HG03378 (cell line): Measurements from ENCODE around the gene ATP11A.

Experiments
- ATAC-seq: cut with Tn5 transposase; IDR thresholded peaks from one replicate; pipeline ENCODE4 v1.9.1; 2021; ENCODE audit warnings: mild to moderate bottlenecking, moderate library complexity; ENCODE audit not compliant: unreplicated experiment

Gene ATP11A

GRCh38 chr13:112738606-112739005, 48.8 kb downstream of the ATP11A start:
- no peak for ATAC-seq

DNA sequence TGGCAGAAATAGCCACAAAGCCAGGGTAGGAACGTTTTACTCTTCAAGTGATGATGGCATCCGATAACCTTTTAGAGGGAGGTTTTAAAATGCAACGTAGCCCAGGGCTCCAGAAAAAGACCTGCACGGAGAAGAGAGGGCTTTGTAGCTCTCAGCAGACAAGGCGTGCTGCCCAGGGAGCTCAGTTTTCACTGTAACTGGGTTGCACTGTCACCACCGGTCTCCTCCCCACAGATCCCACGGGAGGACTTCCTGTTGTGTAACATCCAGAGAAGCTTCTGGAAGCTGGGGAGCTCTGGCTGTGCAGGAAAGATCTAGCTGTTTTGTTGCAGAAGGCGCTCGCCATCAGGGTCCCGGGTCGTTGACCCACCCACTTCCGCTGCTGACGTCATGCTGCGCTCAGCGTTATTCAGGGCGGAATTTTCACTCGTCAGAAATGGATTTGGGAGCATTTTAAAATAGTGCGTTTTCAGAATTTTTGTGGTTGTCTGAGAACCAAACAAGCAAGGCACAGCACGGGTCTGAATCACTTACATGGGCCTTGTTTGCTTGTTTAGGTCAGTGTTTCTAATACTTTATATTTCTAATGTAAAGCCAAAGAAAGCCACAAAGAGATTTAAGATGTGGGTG, 50.8 kb downstream of the ATP11A start:
- ATAC-seq, result no peak

DNA sequence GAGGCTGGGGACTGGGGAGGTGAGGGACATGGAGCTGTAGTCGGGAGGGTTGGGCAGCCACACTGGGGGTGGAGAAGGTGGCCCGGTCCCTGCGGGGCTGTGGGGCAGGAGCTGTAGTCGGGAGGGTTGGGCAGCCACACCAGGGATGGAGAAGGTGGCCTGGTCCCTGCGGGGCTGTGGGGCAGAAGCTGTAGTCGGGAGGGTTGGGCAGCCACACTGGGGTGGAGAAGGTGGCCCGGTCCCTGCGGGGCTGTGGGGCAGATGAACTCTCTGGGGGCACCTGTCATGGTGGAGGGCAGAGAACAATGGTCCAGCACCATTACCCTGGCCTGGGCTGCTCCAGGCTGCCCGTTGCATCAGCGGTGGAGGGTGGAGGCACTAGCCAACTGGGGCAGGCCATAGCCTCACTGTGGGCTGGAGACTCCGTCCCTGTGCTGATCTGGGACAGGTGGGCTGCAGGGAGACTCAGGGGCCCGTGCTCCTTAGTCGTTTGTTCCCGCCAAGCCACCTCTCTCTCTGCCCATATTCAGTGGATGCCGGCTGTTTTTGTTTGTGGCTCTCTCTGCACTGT, 51.4 kb downstream of the ATP11A start:
- ATAC-seq, result no peak

DNA sequence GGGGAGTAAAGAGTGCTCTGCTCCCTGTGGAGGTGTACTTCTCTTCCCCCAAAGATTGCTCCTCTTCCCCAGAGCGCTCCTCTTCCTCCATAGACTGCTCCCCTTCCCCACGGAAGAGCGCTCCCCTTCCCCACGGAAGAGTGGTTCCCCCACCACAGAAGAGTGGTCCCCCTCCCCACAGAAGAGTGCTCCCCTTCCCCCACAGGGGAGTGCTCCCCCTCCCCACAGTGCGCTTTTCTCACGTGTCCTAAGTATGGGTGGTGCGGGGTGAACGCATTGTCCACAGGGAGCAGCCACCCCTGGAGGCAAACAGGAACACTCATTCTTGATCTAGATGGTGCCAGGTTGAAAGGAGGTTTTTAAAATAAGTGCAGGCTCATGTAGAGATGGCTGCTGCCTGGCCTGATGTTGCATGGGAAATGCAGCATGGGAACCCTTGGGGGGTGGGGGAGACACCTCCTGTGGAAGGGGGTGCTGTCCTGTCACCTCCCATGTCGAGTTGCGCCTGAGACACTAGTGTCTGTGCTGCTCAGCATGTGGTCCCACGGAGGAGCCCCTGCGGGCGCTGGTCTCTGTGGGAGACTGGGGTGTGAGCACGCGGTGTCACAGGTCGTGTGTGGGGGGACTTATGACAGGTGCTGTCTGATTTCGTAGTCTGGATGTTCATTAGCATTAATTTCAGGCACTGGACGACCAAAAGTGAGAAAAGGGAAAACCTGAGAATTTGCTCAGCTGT, 52.2 kb downstream of the ATP11A start:
- ATAC-seq, result no peak

DNA sequence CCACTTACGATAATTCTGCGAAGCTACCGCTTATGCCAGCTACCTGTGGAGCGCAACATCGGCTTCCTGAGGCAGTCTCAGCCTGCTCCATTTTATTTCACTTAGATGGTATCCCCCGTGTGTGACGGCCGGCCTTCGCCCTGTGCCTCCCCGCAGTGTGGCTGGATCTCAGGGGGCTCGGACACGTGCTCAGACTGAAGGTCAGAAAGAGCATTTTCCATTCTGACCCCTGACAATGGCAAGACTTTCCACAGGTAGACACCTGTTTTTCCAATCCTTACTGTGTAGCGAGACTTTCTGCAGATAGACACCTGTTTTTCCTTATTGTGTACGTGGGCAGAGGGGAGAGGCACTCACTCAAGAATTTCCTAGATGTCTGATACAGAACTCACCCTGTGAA, 52.7 kb downstream of the ATP11A start:
- no peak for ATAC-seq

DNA sequence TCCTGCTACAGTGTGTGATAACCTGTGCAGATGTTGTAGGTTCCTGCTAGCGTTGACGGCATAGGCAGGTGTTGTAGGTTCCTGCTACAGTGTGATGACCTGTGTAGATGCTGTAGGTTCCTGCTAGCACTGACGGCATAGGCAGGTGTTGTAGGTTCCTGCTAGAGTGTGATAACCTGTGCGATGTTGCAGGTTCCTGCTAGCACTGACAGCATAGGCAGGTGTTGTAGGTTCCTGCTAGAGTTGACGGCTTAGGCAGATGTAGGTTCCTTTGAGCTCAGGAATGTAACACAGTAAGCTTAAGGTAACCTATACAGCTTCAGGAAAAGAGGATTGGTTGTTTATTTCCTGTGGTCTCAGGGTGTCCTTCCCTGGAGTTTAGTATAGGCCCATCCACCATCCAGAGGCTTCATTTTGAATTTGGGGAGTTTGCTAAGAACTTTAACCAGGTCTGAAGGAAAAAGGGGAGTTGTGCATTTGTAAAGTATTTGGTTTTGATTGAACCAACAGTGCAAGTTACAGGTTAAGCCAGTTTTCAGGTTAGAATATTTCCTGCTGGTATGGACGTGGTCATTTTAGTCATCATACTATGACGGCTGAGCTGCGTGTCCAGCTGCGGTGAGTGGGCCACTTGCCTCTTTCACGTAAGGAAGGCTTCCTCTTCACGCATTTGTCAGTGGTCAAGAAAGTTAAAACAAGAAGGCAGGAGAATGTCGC, 53.8 kb downstream of the ATP11A start:
- no peak for ATAC-seq

- ATAC-seq, result no peak
Measured at GRCh38 chr13:112744168-112745021, 54.6 kb downstream of the ATP11A start.

- no peak for ATAC-seq
Measured at GRCh38 chr13:112746044-112746443, 56.2 kb downstream of the ATP11A start.

- ATAC-seq, result no peak
Measured at GRCh38 chr13:112747256-112747655, 57.4 kb downstream of the ATP11A start.

DNA sequence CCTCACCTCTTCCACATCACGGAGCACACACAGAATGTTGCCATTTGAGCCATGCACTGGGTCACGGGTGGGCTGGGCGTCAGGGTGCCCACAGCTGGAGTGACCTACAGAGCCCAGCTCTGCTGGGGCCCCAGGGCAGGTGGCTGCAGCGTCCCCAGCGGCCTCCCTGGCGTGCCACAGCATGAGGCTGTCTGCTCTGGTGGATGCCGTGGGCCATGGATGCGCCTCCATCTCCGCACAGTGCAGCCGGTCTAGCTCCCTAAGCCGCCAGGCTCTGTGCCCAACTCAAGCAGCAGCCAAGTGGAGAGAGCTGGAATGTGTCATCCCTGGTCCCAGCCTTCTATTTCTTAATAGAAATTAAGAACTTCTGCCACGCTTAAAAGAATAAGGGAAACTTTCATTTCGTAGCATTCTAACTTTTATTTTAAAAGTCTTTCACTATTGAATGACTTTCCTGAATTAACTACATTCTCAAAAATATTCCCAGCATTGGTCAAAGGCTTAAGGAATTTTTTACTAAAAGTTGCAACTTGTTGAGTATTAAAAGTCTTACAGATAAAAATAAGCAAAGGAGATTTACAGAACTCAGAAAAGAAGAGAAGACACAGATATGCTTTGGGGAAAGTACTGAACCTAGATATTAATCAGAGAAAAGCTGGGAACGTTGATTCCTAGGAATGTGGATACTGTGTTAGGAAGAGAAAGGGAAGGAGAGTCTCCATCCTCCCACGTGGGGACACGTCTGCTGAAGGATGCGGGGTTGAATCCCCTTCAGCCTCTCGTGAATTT, 59.3 kb downstream of the ATP11A start:
- ATAC-seq, result no peak

DNA sequence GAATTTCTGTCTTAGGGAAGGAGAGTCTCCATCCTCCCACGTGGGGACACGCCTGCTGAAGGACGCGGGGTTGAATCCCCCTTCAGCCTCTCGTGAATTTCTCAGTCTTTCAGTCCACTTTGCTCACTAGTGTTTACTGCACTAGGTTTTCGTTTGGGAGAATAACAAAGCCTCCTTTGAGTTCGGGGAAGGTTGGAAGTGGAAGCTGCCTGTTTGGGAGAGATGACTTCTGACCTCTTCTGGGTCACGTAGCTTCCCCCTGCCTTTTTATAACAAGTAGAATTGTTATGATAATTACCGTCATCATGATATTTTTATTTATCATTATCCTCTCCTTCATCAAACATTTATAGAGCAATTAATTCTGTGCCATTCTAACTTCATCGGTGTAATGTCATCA, 60.7 kb downstream of the ATP11A start:
- no peak for ATAC-seq

- ATAC-seq, result no peak
Measured at GRCh38 chr13:112751617-112752016, 61.8 kb downstream of the ATP11A start.

DNA sequence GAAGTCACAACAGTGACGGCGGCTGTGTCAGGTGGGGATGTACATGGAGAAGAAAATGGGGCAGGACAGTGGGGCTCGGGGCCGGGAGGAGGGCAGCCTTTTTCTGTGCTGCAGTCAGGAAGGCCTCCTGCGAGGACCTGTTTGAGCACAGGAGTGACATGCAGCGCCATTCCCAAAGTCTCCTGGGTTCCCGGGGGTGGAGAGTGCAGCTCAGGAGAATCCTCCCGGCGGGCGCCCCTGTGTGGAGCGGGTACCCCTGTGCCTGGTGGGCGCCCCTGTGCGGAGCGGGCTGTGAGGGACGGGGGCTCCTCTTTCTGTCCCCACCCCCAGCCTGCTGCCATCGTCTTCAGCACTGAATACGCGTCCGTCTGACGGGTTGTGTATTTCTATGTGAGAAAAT, 62.4 kb downstream of the ATP11A start:
- ATAC-seq, result no peak

GRCh38 chr13:112752711-112753541, 63.1 kb downstream of the ATP11A start:
- ATAC-seq, result no peak

DNA sequence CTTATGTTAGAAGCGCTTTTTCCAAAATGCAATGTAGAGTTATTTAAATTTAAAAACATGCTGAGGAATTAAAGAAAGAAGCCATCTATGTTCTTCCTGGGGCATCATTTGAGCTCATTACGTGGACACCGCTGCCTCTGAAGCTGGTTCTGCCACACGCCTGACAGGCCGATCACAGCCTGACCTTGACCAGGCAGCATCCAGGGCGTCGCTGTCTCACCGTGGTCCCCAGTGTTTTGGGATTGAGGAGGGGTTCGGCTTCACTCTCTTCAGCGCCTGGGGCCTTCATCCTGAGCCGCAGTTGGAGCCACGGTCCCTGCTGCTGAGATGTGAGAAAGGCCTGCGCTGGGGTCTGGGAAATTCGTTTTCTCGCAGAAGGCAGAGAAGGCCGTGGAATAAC, 64.0 kb downstream of the ATP11A start:
- ATAC-seq, result no peak

DNA sequence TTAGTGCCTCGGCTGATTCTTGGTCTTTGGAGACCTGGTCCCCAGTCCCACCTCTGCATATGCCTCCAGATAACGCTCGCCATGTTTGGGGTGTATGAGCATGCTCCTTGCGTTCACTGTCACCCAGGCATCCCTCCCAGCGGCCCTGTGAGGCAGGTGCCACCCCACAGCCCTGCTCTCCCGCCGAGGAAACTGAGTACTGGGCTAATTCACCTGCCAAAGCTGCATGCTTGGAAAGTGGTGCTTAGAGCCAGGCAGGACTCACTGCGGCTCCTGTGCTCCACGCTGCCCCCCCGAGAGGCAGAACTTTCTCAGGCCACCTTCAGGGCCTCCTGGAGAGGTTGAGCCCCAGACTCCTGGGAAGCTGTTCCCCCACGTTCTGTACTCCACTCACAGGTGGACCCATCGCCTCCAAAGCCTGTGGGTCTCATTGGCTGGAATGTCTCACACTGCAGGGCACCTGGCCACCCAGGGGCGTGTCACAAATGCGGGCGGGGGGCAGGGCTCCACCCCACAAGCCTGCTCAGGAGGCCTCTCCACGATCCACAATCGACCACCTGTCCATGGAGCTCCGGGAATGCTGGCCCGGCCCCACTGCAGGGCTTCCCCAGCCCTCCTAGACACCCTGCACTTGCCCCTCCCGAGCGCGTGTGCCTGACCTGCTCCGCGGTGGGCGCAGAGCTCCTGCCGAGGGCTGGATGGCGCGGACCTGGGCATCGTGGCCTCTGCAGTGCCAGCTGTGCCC, 64.6 kb downstream of the ATP11A start:
- ATAC-seq, result no peak

DNA sequence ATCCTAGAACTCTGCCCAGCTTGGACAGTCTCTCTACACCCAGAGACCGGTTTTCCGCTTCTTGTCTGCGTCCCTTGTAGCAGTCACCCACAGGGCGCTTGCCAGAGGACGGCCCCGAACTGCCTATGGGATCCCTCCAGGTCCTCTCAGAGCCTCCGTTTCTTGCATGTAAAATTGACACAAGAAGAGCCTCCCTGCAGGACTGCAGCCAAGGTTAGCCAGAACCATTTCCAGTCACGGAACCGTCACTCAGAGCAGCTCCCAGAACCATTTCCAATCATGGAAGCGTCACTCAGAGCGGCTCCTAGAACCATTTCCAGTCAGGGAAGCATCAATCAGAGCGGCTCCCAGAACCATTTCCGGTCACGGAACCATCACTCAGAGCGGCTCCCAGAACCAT, 65.5 kb downstream of the ATP11A start:
- ATAC-seq, result no peak

DNA sequence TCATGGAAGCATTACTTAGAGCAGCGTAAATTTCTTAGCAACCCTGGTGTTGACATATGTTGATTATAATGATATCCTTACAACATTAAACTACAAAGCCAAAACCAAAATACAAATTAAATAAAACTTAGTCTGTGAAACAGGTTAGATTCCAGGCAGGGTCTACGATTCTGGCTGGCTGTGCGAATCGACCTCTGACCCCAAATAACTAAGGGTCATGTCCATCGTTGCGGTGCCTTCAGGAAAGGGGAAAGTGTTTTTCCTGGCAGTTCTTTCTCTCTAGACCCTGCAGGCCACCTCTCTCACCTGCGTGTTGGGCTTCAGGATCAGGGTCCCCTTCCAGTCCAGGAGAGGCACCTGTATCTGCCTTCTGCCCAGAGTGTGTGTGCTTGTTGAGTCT, 66.2 kb downstream of the ATP11A start:
- no peak for ATAC-seq
